Breast epithelium (tissue), 4 donors: ENCODE results near the gene MPI. TPM values are rescaled to one million over a fixed set of nuclear protein-coding genes. Genes with fewer than 3 reads are reported as not detected.

ENCODE experiments used
- DNase-seq, 2 donors: peaks; one replicate each; pipeline ENCODE4 v3.0.0-alpha.2; 2019; ENCODE audit warnings: low spot score in 2 of 2
- H3K27ac ChIP-seq, 2 donors: fragments of 200-600 bp; sonication (generic) in 1 of 2; one replicate each; pipeline ENCODE4 v1.5.1; 2016 to 2019; ENCODE audit warnings: mild to moderate bottlenecking in 1 of 2
- H3K27me3 ChIP-seq, 2 donors: fragments of 200-600 bp; sonication (generic) in 1 of 2; one replicate each; pipeline versions ENCODE4 v1.5.1 to v1.6.0; 2017 to 2019; ENCODE audit warnings: control low read depth in 1 of 2, mild to moderate bottlenecking in 1 of 2
- H3K36me3 ChIP-seq: fragments of 200-600 bp; one replicate; pipeline ENCODE4 v1.5.1; 2019
- H3K4me1 ChIP-seq, 2 donors: fragments of 200-600 bp; sonication (generic); one replicate each; pipeline ENCODE4 v1.5.1; 2016 to 2019; ENCODE audit warnings: control low read depth in 1 of 2
- H3K4me3 ChIP-seq, 3 donors: fragments of 200-600 bp; sonication (generic); 1 replicate in 2 of 3; 2 replicates in 1 of 3; pipeline ENCODE4 v1.5.1; 2016 to 2019; ENCODE audit warnings: mild to moderate bottlenecking in 3 of 3, moderate library complexity in 2 of 3
- H3K9me3 ChIP-seq, 2 donors: fragments of 200-600 bp; sonication (generic) in 1 of 2; one replicate each; pipeline ENCODE4 v1.5.1; 2016 to 2019; ENCODE audit warnings: control low read depth in 1 of 2
- CTCF ChIP-seq, 3 donors: fragments of 450-650 bp; IDR thresholded peaks; one replicate each; pipeline ENCODE4 v1.5.1; 2016 to 2017; ENCODE audit warnings: antibody characterized with exemption in 3 of 3, mild to moderate bottlenecking in 3 of 3, moderate library complexity in 3 of 3
- POLR2A ChIP-seq: fragments of 450-650 bp; IDR thresholded peaks from one replicate; pipeline ENCODE4 v1.6.1; 2016; ENCODE audit warnings: antibody characterized with exemption, mild to moderate bottlenecking, moderate library complexity
- POLR2AphosphoS5 ChIP-seq, 3 donors: sonication (generic); formaldehyde crosslinking; IDR thresholded peaks; one replicate each; pipeline ENCODE4 v1.6.1; 2017; ENCODE audit warnings: antibody characterized with exemption in 3 of 3
- intact Hi-C: fragments of 100-400 bp; cut with DNase I; formaldehyde crosslinking; loops from one replicate; pipeline ENCODE4 v1.15.1; 2023; ENCODE audit warnings: low total_unique reads
- total RNA-seq, 3 donors: library from RNA; depleted of rRNA; stranded (reverse); fragments of >200 nt; gene quantifications; one replicate each; pipeline ENCODE4 v1.1.0, GENCODE V29; 2016

Gene MPI
- total RNA-seq, 3 donors from 2014 or later, result 42.7 to 70.1 (median 48.3) TPM

- intact Hi-C loops, result no loop called here
- peak within 1 kb of the TSS; percentile 64 to 94 (median 64) for H3K4me3 ChIP-seq
- peaks cover 0 to 32% of the 10 kb centered on the region in 2 donors for H3K4me1 ChIP-seq
- no peaks in the 10 kb centered on the region for H3K27me3 ChIP-seq
- H3K9me3 ChIP-seq, result no peaks in the 10 kb centered on the region
- TF ChIP-seq POLR2AphosphoS5 (IDR thresholded peaks at IDR 0.05) (peak; percentile 82 to 93 (median 84)), CTCF (IDR thresholded peaks at IDR 0.05) (no peak), POLR2A (peak; percentile 44)
- DNase-seq, result peak; percentile 90 to 92
- peak within 1 kb of the TSS; percentile 91 to 97 for H3K27ac ChIP-seq
- no peaks in the 10 kb centered on the region for H3K36me3 ChIP-seq
These were observed 16.6 kb upstream of the MPI start, which contains the start of gene SCAMP2 for GRCh38 chr15:74873036-74873755. TSS of gene SCAMP2 (minus strand) at chr15:74873365. CDS start at chr15:74873255, 110 bp downstream.

DNA sequence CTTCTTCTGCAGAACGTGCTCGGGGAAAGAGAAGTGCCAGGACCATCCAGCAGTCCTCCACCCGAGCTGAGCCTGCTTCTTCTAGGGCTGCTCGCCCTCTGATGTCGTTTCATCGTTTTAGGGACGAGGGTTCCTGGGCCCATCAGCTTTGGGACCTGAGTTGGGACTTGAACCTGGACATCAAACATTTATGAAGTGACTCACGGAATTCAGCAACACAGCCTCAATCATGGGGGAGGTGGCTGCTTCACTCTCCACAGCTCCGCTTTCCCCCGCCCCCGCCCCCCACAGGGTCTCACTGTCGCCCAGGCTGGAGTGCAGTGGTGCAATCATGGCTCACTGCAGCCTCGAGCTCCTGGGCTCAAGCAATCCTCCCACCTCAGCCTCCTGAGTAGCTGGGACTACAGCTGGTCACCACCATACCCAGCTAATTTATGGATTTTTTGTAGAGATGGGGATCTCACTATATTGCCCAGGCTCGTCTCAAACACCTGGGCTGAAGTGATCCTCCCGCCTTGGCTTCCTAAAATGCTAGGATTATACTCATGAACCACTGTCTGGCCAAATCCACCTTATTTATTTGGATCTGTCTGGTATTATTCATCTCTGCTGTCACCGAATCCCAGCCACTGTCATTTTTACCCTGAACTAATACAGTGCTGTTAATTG lies 16.0 kb upstream of the MPI start:
- Histone ChIP-seq H3K36me3 (no peaks in the 10 kb centered on the region), H3K9me3 (no peaks in the 10 kb centered on the region), H3K4me3 (peak overlapping the region; percentile 64 to 94 (median 64)), H3K4me1 (peaks cover 0 to 32% of the 10 kb centered on the region in 2 donors), H3K27me3 (no peaks in the 10 kb centered on the region), H3K27ac (peak overlapping the region; percentile 91 to 97)
- TF ChIP-seq POLR2A (no peak), CTCF (IDR thresholded peaks at IDR 0.05) (no peak), POLR2AphosphoS5 (IDR thresholded peaks at IDR 0.05) (no peak)
- intact Hi-C loops, result no loop called here
- DNase-seq, result peak in 1 of 2 donors; percentile 24

GRCh38 chr15:74878273-74878672 lies 11.6 kb upstream of the MPI start:
- DNase-seq, result no peak
- H3K36me3 ChIP-seq, result no peaks in the 10 kb centered on the region
- no peaks in the 10 kb centered on the region for H3K4me1 ChIP-seq
- intact Hi-C loops, result loop anchor here (5.0 kb wide), 1 partner anchor 896 kb away; no protein-coding TSS in a partner anchor
- no peaks in the 10 kb centered on the region for H3K9me3 ChIP-seq
- no peak overlapping the region for H3K27ac ChIP-seq
- TF ChIP-seq POLR2AphosphoS5 (IDR thresholded peaks at IDR 0.05) (no peak), POLR2A (no peak), CTCF (IDR thresholded peaks at IDR 0.05) (no peak)
- no peaks in the 10 kb centered on the region for H3K27me3 ChIP-seq
- no peak overlapping the region for H3K4me3 ChIP-seq

GRCh38 chr15:74882528-74882927 lies 7.3 kb upstream of the MPI start:
- Histone ChIP-seq H3K27ac (no peak overlapping the region), H3K4me1 (no peaks in the 10 kb centered on the region), H3K36me3 (no peaks in the 10 kb centered on the region), H3K4me3 (no peak overlapping the region), H3K9me3 (no peaks in the 10 kb centered on the region), H3K27me3 (no peaks in the 10 kb centered on the region)
- no peak for TF ChIP-seq POLR2AphosphoS5 (IDR thresholded peaks at IDR 0.05)
- TF ChIP-seq POLR2A, result no peak
- no peak for TF ChIP-seq CTCF (IDR thresholded peaks at IDR 0.05)
- intact Hi-C loops, result no loop called here
- DNase-seq, result no peak
